ENCODE data around the gene NDRG3. TPM values are rescaled to one million over a fixed set of nuclear protein-coding genes. Genes with fewer than 3 reads are reported as not detected.

Gene NDRG3
- polyA plus RNA-seq, 1 of the 3 experiments (the other 2 are of a cell fraction), result 20.5 TPM

DNA sequence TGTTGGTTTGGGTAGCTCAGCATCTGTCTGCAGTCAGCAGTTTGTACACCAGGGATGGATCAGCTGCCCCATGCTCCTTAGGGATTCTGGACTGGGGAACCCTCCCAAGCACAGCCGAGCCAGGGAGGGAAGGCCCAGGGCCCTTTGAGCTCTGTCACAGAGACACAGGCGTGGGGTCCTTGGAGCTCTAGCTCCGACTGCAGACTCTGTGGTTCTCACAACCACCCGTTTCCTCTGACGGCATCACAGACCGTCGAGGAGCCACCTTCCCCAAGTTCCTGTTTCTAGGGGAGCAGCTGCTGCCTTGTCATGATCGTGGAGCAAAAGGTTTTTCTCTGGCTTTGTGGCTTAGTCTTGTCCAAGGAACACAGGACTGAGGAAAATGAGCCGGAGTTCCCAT is 99.9 kb downstream of the NDRG3 start, which contains the start of gene SLA2 (continued):
- TF ChIP-seq, protein P1, sequence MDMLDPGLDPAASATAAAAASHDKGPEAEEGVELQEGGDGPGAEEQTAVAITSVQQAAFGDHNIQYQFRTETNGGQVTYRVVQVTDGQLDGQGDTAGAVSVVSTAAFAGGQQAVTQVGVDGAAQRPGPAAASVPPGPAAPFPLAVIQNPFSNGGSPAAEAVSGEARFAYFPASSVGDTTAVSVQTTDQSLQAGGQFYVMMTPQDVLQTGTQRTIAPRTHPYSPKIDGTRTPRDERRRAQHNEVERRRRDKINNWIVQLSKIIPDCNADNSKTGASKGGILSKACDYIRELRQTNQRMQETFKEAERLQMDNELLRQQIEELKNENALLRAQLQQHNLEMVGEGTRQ (IDR thresholded peaks at IDR 0.05; ENCODE audit: borderline replicate concordance, low read depth, low read length), result no peak
- TF ChIP-seq MXI1 (IDR thresholded peaks at IDR 0.05; ENCODE audit: low read depth, low read length), result no peak
- no peak for TF ChIP-seq NFIC (IDR thresholded peaks at IDR 0.05; ENCODE audit: borderline replicate concordance)
- no peak for TF ChIP-seq SIN3A (IDR thresholded peaks at IDR 0.05; ENCODE audit: borderline replicate concordance, low read depth, low read length)
- no peak for TF ChIP-seq GABPA (IDR thresholded peaks at IDR 0.05; ENCODE audit: low read depth)
- TF ChIP-seq, protein P2, sequence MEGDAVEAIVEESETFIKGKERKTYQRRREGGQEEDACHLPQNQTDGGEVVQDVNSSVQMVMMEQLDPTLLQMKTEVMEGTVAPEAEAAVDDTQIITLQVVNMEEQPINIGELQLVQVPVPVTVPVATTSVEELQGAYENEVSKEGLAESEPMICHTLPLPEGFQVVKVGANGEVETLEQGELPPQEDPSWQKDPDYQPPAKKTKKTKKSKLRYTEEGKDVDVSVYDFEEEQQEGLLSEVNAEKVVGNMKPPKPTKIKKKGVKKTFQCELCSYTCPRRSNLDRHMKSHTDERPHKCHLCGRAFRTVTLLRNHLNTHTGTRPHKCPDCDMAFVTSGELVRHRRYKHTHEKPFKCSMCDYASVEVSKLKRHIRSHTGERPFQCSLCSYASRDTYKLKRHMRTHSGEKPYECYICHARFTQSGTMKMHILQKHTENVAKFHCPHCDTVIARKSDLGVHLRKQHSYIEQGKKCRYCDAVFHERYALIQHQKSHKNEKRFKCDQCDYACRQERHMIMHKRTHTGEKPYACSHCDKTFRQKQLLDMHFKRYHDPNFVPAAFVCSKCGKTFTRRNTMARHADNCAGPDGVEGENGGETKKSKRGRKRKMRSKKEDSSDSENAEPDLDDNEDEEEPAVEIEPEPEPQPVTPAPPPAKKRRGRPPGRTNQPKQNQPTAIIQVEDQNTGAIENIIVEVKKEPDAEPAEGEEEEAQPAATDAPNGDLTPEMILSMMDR (IDR thresholded peaks at IDR 0.05), result no peak
- TF ChIP-seq, protein P3, sequence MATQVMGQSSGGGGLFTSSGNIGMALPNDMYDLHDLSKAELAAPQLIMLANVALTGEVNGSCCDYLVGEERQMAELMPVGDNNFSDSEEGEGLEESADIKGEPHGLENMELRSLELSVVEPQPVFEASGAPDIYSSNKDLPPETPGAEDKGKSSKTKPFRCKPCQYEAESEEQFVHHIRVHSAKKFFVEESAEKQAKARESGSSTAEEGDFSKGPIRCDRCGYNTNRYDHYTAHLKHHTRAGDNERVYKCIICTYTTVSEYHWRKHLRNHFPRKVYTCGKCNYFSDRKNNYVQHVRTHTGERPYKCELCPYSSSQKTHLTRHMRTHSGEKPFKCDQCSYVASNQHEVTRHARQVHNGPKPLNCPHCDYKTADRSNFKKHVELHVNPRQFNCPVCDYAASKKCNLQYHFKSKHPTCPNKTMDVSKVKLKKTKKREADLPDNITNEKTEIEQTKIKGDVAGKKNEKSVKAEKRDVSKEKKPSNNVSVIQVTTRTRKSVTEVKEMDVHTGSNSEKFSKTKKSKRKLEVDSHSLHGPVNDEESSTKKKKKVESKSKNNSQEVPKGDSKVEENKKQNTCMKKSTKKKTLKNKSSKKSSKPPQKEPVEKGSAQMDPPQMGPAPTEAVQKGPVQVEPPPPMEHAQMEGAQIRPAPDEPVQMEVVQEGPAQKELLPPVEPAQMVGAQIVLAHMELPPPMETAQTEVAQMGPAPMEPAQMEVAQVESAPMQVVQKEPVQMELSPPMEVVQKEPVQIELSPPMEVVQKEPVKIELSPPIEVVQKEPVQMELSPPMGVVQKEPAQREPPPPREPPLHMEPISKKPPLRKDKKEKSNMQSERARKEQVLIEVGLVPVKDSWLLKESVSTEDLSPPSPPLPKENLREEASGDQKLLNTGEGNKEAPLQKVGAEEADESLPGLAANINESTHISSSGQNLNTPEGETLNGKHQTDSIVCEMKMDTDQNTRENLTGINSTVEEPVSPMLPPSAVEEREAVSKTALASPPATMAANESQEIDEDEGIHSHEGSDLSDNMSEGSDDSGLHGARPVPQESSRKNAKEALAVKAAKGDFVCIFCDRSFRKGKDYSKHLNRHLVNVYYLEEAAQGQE (IDR thresholded peaks at IDR 0.05; ENCODE audit: low read depth, low read length), result no peak

DNA sequence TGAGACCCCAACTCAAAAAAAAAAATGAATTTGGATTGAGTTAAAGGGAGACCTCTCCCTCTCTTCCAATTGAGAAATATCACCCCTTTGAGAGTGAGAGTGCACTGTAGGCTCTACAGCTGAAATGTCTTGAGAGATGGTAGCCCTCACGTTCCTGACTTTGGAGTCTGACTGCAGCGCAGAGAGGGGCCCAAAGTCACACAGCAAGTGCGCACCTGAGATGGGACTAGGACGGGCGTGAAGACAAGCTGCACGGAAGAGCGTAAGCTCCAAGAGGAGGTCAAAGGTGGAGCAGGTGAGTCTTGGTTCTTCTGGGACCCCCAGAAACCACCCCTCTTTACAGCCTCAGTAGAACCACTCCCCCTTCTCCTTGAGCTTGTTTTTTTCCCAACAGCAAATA is 100.5 kb downstream of the NDRG3 start:
- WGBS (ENCODE audit: low lambda C conversion rate), result 85% methylated on average over 7 of the region's 7 CpGs
- CTCF ChIA-PET, result no interaction called here

More for the DNA sequence above, 100.5 kb downstream of the NDRG3 start:
- Histone ChIP-seq H3K27me3 (ENCODE audit: insufficient read depth) (no peaks in the 10 kb centered on the region), H4K20me1 (ENCODE audit: insufficient read depth) (no peaks in the 10 kb centered on the region), H3F3A (replicated peaks; ENCODE audit: insufficient read depth) (no peaks in the 10 kb centered on the region), H3K4me2 (no peak overlapping the region), H3K4me3 (ENCODE audit: low read depth in 2 of 2, low read length in 1 of 2) (no peak overlapping the region), H2AFZ (ENCODE audit: low read depth) (no peak overlapping the region), H3K4me1 (ENCODE audit: control insufficient read depth in 1 of 2, insufficient read depth in 2 of 2, low read depth in 1 of 2, low read length in 1 of 2) (no peaks in the 10 kb centered on the region), H3K36me3 (replicated peaks in 1 of 2; ENCODE audit: control insufficient read depth in 1 of 2, insufficient read depth in 2 of 2, low read length in 1 of 2) (no peaks in the 10 kb centered on the region), H3K9ac (no peak overlapping the region), H3K9me2 (no peaks in the 10 kb centered on the region), H3K9me3 (no peaks in the 10 kb centered on the region), H3K27ac (ENCODE audit: low read depth in 2 of 2, low read length in 1 of 2) (no peak overlapping the region), H3K79me2 (ENCODE audit: insufficient read depth) (no peaks in the 10 kb centered on the region)
- TF ChIP-seq TCF12 (IDR thresholded peaks at IDR 0.05) (no peak), CHD2 (IDR thresholded peaks at IDR 0.05; ENCODE audit: low read length, partially characterized antibody) (no peak), RCOR1 (IDR thresholded peaks at IDR 0.05; ENCODE audit: low read length) (no peak), GABPA (IDR thresholded peaks at IDR 0.05; ENCODE audit: low read depth) (no peak), GATA2 (CRISPR knock-in tag; IDR thresholded peaks at IDR 0.05) (no peak), RAD21 (IDR thresholded peaks at IDR 0.05; ENCODE audit: low read length) (no peak), FOSL2 (IDR thresholded peaks at IDR 0.05; ENCODE audit: borderline replicate concordance, low read depth) (no peak), SIN3A (IDR thresholded peaks at IDR 0.05; ENCODE audit: borderline replicate concordance, low read depth, low read length) (no peak), EZH2phosphoT487 (IDR thresholded peaks at IDR 0.05; ENCODE audit: borderline replicate concordance, low read depth) (no peak), RFX5 (IDR thresholded peaks at IDR 0.05; ENCODE audit: low read length) (no peak), NFIC (IDR thresholded peaks at IDR 0.05; ENCODE audit: borderline replicate concordance) (no peak), RXRA (IDR thresholded peaks at IDR 0.05; ENCODE audit: borderline replicate concordance, low read depth) (no peak)
- TF ChIP-seq, protein P3 (IDR thresholded peaks at IDR 0.05; ENCODE audit: low read depth, low read length), result no peak
- TF ChIP-seq, protein P4, sequence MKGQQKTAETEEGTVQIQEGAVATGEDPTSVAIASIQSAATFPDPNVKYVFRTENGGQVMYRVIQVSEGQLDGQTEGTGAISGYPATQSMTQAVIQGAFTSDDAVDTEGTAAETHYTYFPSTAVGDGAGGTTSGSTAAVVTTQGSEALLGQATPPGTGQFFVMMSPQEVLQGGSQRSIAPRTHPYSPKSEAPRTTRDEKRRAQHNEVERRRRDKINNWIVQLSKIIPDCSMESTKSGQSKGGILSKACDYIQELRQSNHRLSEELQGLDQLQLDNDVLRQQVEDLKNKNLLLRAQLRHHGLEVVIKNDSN (IDR thresholded peaks at IDR 0.05; ENCODE audit: borderline replicate concordance, low read depth), result no peak
- TF ChIP-seq, protein P5, sequence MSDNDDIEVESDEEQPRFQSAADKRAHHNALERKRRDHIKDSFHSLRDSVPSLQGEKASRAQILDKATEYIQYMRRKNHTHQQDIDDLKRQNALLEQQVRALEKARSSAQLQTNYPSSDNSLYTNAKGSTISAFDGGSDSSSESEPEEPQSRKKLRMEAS (IDR thresholded peaks at IDR 0.05; ENCODE audit: low read depth), result no peak
- POLR2A ChIA-PET, result interaction anchor here (0.6 kb wide), 1 partner anchor 301 kb away, joined by 4 read pairs; no protein-coding TSS in a partner anchor
- no peak for DNase-seq
